ENCODE data around the gene RWDD1.

Gene RWDD1

GRCh38 chr6:116615937-116616736 is 44.8 kb downstream of the RWDD1 start, which contains the start of gene RSPH4A:
TSS of gene RSPH4A (plus strand) at chr6:116616479. CDS start at chr6:116616624, 145 bp downstream.
- peak within 1 kb of the TSS; percentile 36 for H3K27ac ChIP-seq (replicated peaks; ENCODE audit: low read length)

GRCh38 chr6:116616737-116617053 is 45.4 kb downstream of the RWDD1 start:
- Histone ChIP-seq H3K36me3 (replicated peaks in 1 of 2; ENCODE audit: control insufficient read depth in 2 of 2, insufficient read depth in 2 of 2, low read length in 2 of 2) (no peaks in the 10 kb centered on the region), H3K9me3 (replicated peaks in 1 of 2; ENCODE audit: control insufficient read depth in 2 of 2, insufficient read depth in 1 of 2, low read depth in 1 of 2, low read length in 2 of 2) (no peaks in the 10 kb centered on the region), H4K8ac (ENCODE audit: low read depth, low read length) (no peak overlapping the region), H3K27me3 (ENCODE audit: control insufficient read depth in 3 of 3, insufficient read depth in 3 of 3, low read depth in 1 of 3, low read length in 3 of 3) (peaks cover 0 to 11% (median 7%) of the 10 kb centered on the region in 3 experiments), H2BK120ac (ENCODE audit: low read depth, low read length) (no peak overlapping the region), H2BK12ac (ENCODE audit: low read length) (no peak overlapping the region), H3K4me2 (ENCODE audit: insufficient read depth, low read length, poor library complexity, severe bottlenecking) (peak overlapping the region; percentile 79), H2BK5ac (ENCODE audit: low read length) (no peak overlapping the region), H2BK15ac (ENCODE audit: low read length) (no peak overlapping the region), H4K91ac (ENCODE audit: low read depth, low read length, poor library complexity) (no peak overlapping the region), H3K9ac (ENCODE audit: low read depth, low read length, poor library complexity) (peak overlapping the region; percentile 17), H3K18ac (ENCODE audit: low read length) (no peak overlapping the region), H3K4me1 (ENCODE audit: control insufficient read depth in 2 of 2, insufficient read depth in 1 of 2, low read depth in 1 of 2, low read length in 2 of 2) (peaks cover 0 to 4% of the 10 kb centered on the region in 2 donors), H3K14ac (ENCODE audit: low read length) (no peak overlapping the region), H3K27ac (replicated peaks; ENCODE audit: low read length) (no peak overlapping the region), H3K79me1 (ENCODE audit: low read depth, low read length) (peaks cover 1% of the 10 kb centered on the region), H2AFZ (ENCODE audit: low read length) (peak overlapping the region; percentile 87), H3K4me3 (ENCODE audit: low read length in 2 of 2) (peak overlapping the region; percentile 70 to 75), H2AK5ac (ENCODE audit: low read depth, low read length) (no peak overlapping the region), H3K23ac (ENCODE audit: low read depth, low read length, poor library complexity) (peak overlapping the region; percentile 37), H3K4ac (ENCODE audit: low read length) (no peak overlapping the region)
- no peak for DNase-seq (ENCODE audit: low spot score)
- no CpG with 5 or more reads among the region's 16 CpGs for WGBS, 2 donors (ENCODE audit: extremely low coverage in 2 of 2, insufficient read length in 2 of 2, insufficient replicate concordance in 1 of 2)

More at GRCh38 chr6:116615937-116616736, 44.8 kb downstream of the RWDD1 start, which contains the start of gene RSPH4A:
- peak within 1 kb of the TSS; percentile 11 for H3K18ac ChIP-seq (ENCODE audit: low read length)
- peaks cover 3 to 5% of the 10 kb centered on the region in 2 donors for H3K4me1 ChIP-seq (ENCODE audit: control insufficient read depth in 2 of 2, insufficient read depth in 1 of 2, low read depth in 1 of 2, low read length in 2 of 2)
- peak within 1 kb of the TSS; percentile 37 for H3K23ac ChIP-seq (ENCODE audit: low read depth, low read length, poor library complexity)
- H3K27me3 ChIP-seq (ENCODE audit: control insufficient read depth in 3 of 3, insufficient read depth in 3 of 3, low read depth in 1 of 3, low read length in 3 of 3) = peaks cover 0 to 11% (median 7%) of the 10 kb centered on the region in 3 experiments
- no peak within 1 kb of the TSS for H2BK12ac ChIP-seq (ENCODE audit: low read length)
- H2BK120ac ChIP-seq (ENCODE audit: low read depth, low read length) = no peak within 1 kb of the TSS
- no CpG with 5 or more reads among the region's 29 CpGs for WGBS, 2 donors (ENCODE audit: extremely low coverage in 2 of 2, insufficient read length in 2 of 2, insufficient replicate concordance in 1 of 2)
- peak; percentile 92 for DNase-seq (ENCODE audit: low spot score)
- H3K4me3 ChIP-seq (ENCODE audit: low read length in 2 of 2) = peak within 1 kb of the TSS; percentile 70 to 81
- no peak within 1 kb of the TSS for H3K4ac ChIP-seq (ENCODE audit: low read length)
- H4K8ac ChIP-seq (ENCODE audit: low read depth, low read length) = no peak within 1 kb of the TSS
- H3K9me3 ChIP-seq (replicated peaks in 1 of 2; ENCODE audit: control insufficient read depth in 2 of 2, insufficient read depth in 1 of 2, low read depth in 1 of 2, low read length in 2 of 2) = no peaks in the 10 kb centered on the region
- no peaks in the 10 kb centered on the region for H3K36me3 ChIP-seq (replicated peaks in 1 of 2; ENCODE audit: control insufficient read depth in 2 of 2, insufficient read depth in 2 of 2, low read length in 2 of 2)
- H2AK5ac ChIP-seq (ENCODE audit: low read depth, low read length) = no peak within 1 kb of the TSS
- peaks cover 1% of the 10 kb centered on the region for H3K79me1 ChIP-seq (ENCODE audit: low read depth, low read length)
- H4K91ac ChIP-seq (ENCODE audit: low read depth, low read length, poor library complexity) = no peak within 1 kb of the TSS
- no peak within 1 kb of the TSS for H2BK15ac ChIP-seq (ENCODE audit: low read length)
- peak within 1 kb of the TSS; percentile 92 for H2AFZ ChIP-seq (ENCODE audit: low read length)
- no peak within 1 kb of the TSS for H2BK5ac ChIP-seq (ENCODE audit: low read length)
- H3K4me2 ChIP-seq (ENCODE audit: insufficient read depth, low read length, poor library complexity, severe bottlenecking) = peak within 1 kb of the TSS; percentile 79
- peak within 1 kb of the TSS; percentile 83 for H3K9ac ChIP-seq (ENCODE audit: low read depth, low read length, poor library complexity)
- H3K14ac ChIP-seq (ENCODE audit: low read length) = no peak within 1 kb of the TSS

- H4K8ac ChIP-seq (ENCODE audit: low read depth, low read length) = no peak overlapping the region
- H4K91ac ChIP-seq (ENCODE audit: low read depth, low read length, poor library complexity) = no peak overlapping the region
- H2AK5ac ChIP-seq (ENCODE audit: low read depth, low read length) = no peak overlapping the region
- no peaks in the 10 kb centered on the region for H3K27me3 ChIP-seq (ENCODE audit: control insufficient read depth in 3 of 3, insufficient read depth in 3 of 3, low read depth in 1 of 3, low read length in 3 of 3)
- no peak overlapping the region for H2BK12ac ChIP-seq (ENCODE audit: low read length)
- H3K9me3 ChIP-seq (replicated peaks in 1 of 2; ENCODE audit: control insufficient read depth in 2 of 2, insufficient read depth in 1 of 2, low read depth in 1 of 2, low read length in 2 of 2) = no peaks in the 10 kb centered on the region
- no CpG with 5 or more reads among the region's 3 CpGs for WGBS, 2 donors (ENCODE audit: extremely low coverage in 2 of 2, insufficient read length in 2 of 2, insufficient replicate concordance in 1 of 2)
- no peak overlapping the region for H3K23ac ChIP-seq (ENCODE audit: low read depth, low read length, poor library complexity)
- H3K79me1 ChIP-seq (ENCODE audit: low read depth, low read length) = no peaks in the 10 kb centered on the region
- H2BK120ac ChIP-seq (ENCODE audit: low read depth, low read length) = no peak overlapping the region
- no peak overlapping the region for H3K4ac ChIP-seq (ENCODE audit: low read length)
- no peak overlapping the region for H3K14ac ChIP-seq (ENCODE audit: low read length)
- no peak overlapping the region for H2BK15ac ChIP-seq (ENCODE audit: low read length)
- no peak overlapping the region for H2AFZ ChIP-seq (ENCODE audit: low read length)
- no peak overlapping the region for H3K4me2 ChIP-seq (ENCODE audit: insufficient read depth, low read length, poor library complexity, severe bottlenecking)
- H2BK5ac ChIP-seq (ENCODE audit: low read length) = no peak overlapping the region
- H3K27ac ChIP-seq (replicated peaks; ENCODE audit: low read length) = no peak overlapping the region
- H3K18ac ChIP-seq (ENCODE audit: low read length) = no peak overlapping the region
- no peak overlapping the region for H3K4me3 ChIP-seq (ENCODE audit: low read length in 2 of 2)
- no peaks in the 10 kb centered on the region for H3K4me1 ChIP-seq (ENCODE audit: control insufficient read depth in 2 of 2, insufficient read depth in 1 of 2, low read depth in 1 of 2, low read length in 2 of 2)
- no peak overlapping the region for H3K9ac ChIP-seq (ENCODE audit: low read depth, low read length, poor library complexity)
- H3K36me3 ChIP-seq (replicated peaks in 1 of 2; ENCODE audit: control insufficient read depth in 2 of 2, insufficient read depth in 2 of 2, low read length in 2 of 2) = no peaks in the 10 kb centered on the region
- no peak for DNase-seq (ENCODE audit: low spot score)
Observed at GRCh38 chr6:116624036-116624805, 52.9 kb downstream of the RWDD1 start.

GRCh38 chr6:116625872-116626271 is 54.6 kb downstream of the RWDD1 start:
- no peaks in the 10 kb centered on the region for H3K36me3 ChIP-seq (replicated peaks in 1 of 2; ENCODE audit: control insufficient read depth in 2 of 2, insufficient read depth in 2 of 2, low read length in 2 of 2)
- H3K4ac ChIP-seq (ENCODE audit: low read length) = no peak overlapping the region
- H2AFZ ChIP-seq (ENCODE audit: low read length) = no peak overlapping the region
- no CpG with 5 or more reads among the region's 3 CpGs for WGBS, 2 donors (ENCODE audit: extremely low coverage in 2 of 2, insufficient read length in 2 of 2, insufficient replicate concordance in 1 of 2)
- H3K27ac ChIP-seq (replicated peaks; ENCODE audit: low read length) = no peak overlapping the region
- no peaks in the 10 kb centered on the region for H3K27me3 ChIP-seq (ENCODE audit: control insufficient read depth in 3 of 3, insufficient read depth in 3 of 3, low read depth in 1 of 3, low read length in 3 of 3)
- DNase-seq (ENCODE audit: low spot score) = no peak
- H2BK5ac ChIP-seq (ENCODE audit: low read length) = no peak overlapping the region
- no peaks in the 10 kb centered on the region for H3K9me3 ChIP-seq (replicated peaks in 1 of 2; ENCODE audit: control insufficient read depth in 2 of 2, insufficient read depth in 1 of 2, low read depth in 1 of 2, low read length in 2 of 2)
- no peak overlapping the region for H2BK15ac ChIP-seq (ENCODE audit: low read length)
- no peak overlapping the region for H3K18ac ChIP-seq (ENCODE audit: low read length)
- H3K23ac ChIP-seq (ENCODE audit: low read depth, low read length, poor library complexity) = no peak overlapping the region
- no peaks in the 10 kb centered on the region for H3K4me1 ChIP-seq (ENCODE audit: control insufficient read depth in 2 of 2, insufficient read depth in 1 of 2, low read depth in 1 of 2, low read length in 2 of 2)
- H3K4me2 ChIP-seq (ENCODE audit: insufficient read depth, low read length, poor library complexity, severe bottlenecking) = no peak overlapping the region
- no peak overlapping the region for H4K91ac ChIP-seq (ENCODE audit: low read depth, low read length, poor library complexity)
- no peaks in the 10 kb centered on the region for H3K79me1 ChIP-seq (ENCODE audit: low read depth, low read length)
- no peak overlapping the region for H2BK120ac ChIP-seq (ENCODE audit: low read depth, low read length)
- H3K14ac ChIP-seq (ENCODE audit: low read length) = no peak overlapping the region
- H2AK5ac ChIP-seq (ENCODE audit: low read depth, low read length) = no peak overlapping the region
- no peak overlapping the region for H3K9ac ChIP-seq (ENCODE audit: low read depth, low read length, poor library complexity)
- H2BK12ac ChIP-seq (ENCODE audit: low read length) = no peak overlapping the region
- H4K8ac ChIP-seq (ENCODE audit: low read depth, low read length) = no peak overlapping the region
- H3K4me3 ChIP-seq (ENCODE audit: low read length in 2 of 2) = no peak overlapping the region
